Measurements from ENCODE around the gene SEPTIN7.
"Not testable (repeated sequence)": the region's sequence is repeated elsewhere in the genome, so short reads cannot be mapped to it uniquely, and the experiment has no call there.

SEPTIN7 gene

GRCh38 chr7:35800718-35801391 lies at the start of gene SEPTIN7:
SEPTIN7 (plus strand) TSS chr7:35801057; CDS start chr7:35801210, 153 bp downstream.
- DNase-seq, result peak; percentile 91 to 98 (median 96)

- DNase-seq, result no peak
Measured at GRCh38 chr7:35752742-35753141, 48.1 kb upstream of the SEPTIN7 start.

- DNase-seq, result no peak
Measured at GRCh38 chr7:35753761-35754603, 46.9 kb upstream of the SEPTIN7 start.

GRCh38 chr7:35754741-35755140 lies 46.1 kb upstream of the SEPTIN7 start:
- no peak for DNase-seq

GRCh38 chr7:35755711-35756110 lies 45.1 kb upstream of the SEPTIN7 start:
- no peak for DNase-seq

- DNase-seq, result not testable (repeated sequence)
Measured at GRCh38 chr7:35756453-35756852, 44.4 kb upstream of the SEPTIN7 start.

GRCh38 chr7:35757574-35757973 lies 43.3 kb upstream of the SEPTIN7 start:
- DNase-seq, result no peak

GRCh38 chr7:35758421-35758820 lies 42.4 kb upstream of the SEPTIN7 start:
- no peak for DNase-seq

- DNase-seq, result no peak
Measured at GRCh38 chr7:35760143-35760745, 40.6 kb upstream of the SEPTIN7 start.

- no peak for DNase-seq
Measured at GRCh38 chr7:35761871-35762677, 38.8 kb upstream of the SEPTIN7 start.

- no peak for DNase-seq
Measured at GRCh38 chr7:35762781-35763180, 38.1 kb upstream of the SEPTIN7 start.

- DNase-seq, result no peak
Measured at GRCh38 chr7:35768346-35768745, 32.5 kb upstream of the SEPTIN7 start.

GRCh38 chr7:35771776-35772175 lies 29.1 kb upstream of the SEPTIN7 start:
- no peak for DNase-seq

GRCh38 chr7:35773994-35774393 lies 26.9 kb upstream of the SEPTIN7 start:
- no peak for DNase-seq

- DNase-seq, result no peak
Measured at GRCh38 chr7:35776686-35777085, 24.2 kb upstream of the SEPTIN7 start.

- DNase-seq, result no peak
Measured at GRCh38 chr7:35777121-35777520, 23.7 kb upstream of the SEPTIN7 start.

GRCh38 chr7:35780070-35780469 lies 20.8 kb upstream of the SEPTIN7 start:
- DNase-seq, result no peak

GRCh38 chr7:35781200-35781701 lies 19.6 kb upstream of the SEPTIN7 start:
- no peak for DNase-seq

- no peak for DNase-seq
Measured at GRCh38 chr7:35781767-35782515, 18.9 kb upstream of the SEPTIN7 start.

- DNase-seq, result no peak
Measured at GRCh38 chr7:35784332-35784731, 16.5 kb upstream of the SEPTIN7 start.

- DNase-seq, result no peak
Measured at GRCh38 chr7:35785250-35785649, 15.6 kb upstream of the SEPTIN7 start.

GRCh38 chr7:35787925-35788324 lies 12.9 kb upstream of the SEPTIN7 start:
- no peak for DNase-seq

Measured in activated naive CD4-positive, alpha-beta T cell (primary cell).